Endometrial microvascular endothelial cells (primary cell): ENCODE measurements around the gene H3-3A. TPM values are rescaled to one million over a fixed set of nuclear protein-coding genes. Genes with fewer than 3 reads are reported as not detected.

Experiments
- in situ Hi-C: cut with HindIII; loops from 2 replicates; pipeline ENCODE4 v1.10.0; 2017; ENCODE audit warnings: low sequenced_read_pairs, low pct_unique_long_range_greater_than_20kb; ENCODE audit errors: inconsistent ontology term
- total RNA-seq: library from RNA; depleted of rRNA; stranded (reverse); fragments of >200 nt; gene quantifications from one replicate; pipeline ENCODE4 v1.2.3, GENCODE V29; 2015; ENCODE audit errors: inconsistent ontology term

The H3-3A gene
- total RNA-seq = 281 TPM

DNA sequence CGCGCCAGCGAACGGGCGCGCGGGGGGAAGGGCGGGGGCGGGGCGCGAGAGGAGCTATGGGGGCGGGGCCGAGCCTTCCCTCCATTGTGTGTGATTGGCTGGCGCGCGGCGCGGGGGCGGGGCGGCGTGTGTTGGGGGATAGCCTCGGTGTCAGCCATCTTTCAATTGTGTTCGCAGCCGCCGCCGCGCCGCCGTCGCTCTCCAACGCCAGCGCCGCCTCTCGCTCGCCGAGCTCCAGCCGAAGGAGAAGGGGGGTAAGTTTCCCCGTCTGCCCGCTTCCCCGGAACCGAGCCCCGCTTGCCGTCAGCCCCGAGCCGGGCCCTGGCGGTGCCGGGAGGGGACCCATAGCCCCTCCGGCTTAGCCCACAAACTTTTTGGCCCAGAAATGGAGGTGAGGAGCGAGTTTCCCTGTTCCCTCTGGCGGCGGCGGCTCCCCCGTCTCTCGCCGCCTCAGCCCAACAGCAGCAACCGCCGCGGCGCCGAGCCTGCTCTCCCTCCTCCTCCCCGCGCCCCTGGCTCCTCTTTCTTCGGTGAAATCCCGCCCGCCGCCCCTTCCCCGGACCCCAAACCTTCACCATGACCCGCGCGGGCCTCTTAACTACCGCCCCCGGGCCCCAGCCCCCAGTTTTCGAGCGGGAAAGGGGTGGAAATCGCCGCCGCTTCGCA is at the start of gene H3-3A:
Gene H3-3A (plus strand): TSS at position 159 of the 666 bp plus-strand sequence. CDS start 1,636 bp downstream, outside the sequence.
- in situ Hi-C loops = no loop called here

DNA sequence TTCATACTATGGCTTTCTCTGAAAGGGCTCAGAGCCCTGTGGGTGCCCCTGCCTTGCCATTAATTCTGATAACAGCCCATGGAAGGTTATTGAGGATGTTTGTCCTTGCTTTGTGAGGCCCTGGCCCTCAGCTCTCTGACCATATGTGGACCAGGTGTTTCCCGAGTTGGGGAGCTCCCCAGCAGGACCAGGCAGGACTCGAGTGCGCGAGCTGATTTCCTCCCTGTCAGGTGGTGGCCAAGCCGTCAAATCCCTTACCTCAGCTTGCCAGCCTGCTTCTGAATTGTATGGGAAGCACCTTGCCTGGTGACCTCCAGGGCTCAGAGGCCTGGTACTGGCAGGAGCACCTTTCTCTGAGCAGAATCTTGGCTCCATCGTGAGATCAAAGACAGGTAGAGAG is 45.4 kb upstream of the H3-3A start:
- in situ Hi-C loops = no loop called here

DNA sequence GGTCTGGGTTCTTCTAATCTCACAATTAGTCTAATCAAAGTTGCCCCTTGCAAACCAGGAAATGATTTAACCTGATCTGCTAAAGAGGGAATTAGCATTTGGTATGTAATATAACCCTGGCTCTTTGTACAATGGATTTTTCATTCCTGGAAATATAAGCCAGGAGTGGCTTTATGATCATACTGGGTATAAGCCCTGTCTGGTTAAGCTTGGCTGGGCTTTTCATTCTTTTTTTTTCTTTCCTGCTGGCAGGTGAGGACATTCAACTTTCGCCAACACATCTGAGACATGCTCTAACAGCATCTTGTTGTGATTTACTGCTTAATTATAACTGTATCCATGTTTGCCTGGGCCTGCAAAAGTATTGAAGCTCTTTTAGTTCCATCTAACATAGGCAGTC is 42.9 kb upstream of the H3-3A start:
- in situ Hi-C loops = no loop called here

DNA sequence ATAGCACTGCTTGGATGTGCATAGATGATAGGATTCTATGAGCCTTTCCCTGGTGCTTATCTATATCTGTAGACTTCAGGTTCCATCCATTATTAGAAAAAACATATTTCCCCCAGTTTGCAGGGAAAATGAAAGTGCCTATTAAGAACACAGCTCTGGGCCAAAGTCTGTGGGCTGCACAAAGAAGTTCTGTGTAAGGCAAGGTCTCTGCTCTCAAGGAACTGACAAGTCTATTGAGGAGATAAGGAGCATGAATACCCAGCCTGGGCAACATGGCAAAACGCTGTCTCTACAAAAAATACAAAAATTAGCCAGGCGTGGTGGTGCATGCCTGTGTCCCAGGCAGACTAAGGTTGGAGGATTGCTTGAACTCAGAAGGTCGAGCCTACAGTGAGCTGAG is 41.1 kb upstream of the H3-3A start:
- in situ Hi-C loops = no loop called here

DNA sequence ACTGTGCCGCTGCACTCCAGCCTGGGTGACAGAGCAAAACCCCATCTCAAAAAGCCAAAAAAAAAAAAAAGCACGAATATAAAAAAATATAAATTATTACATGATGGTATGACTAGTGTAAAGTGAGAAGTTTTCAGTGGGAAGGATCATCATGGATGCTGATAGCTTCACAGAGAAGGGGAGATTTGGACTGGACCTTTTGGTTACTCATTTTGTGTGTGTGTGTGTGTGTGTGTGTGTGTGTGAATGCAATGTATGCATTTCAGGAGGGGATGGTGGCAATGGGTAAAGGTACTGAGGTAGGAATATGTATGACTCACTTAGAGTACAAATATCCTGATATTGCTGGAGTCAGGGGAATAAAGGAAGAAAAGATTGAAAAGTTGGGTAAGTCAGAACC is 40.7 kb upstream of the H3-3A start:
- in situ Hi-C loops = no loop called here

DNA sequence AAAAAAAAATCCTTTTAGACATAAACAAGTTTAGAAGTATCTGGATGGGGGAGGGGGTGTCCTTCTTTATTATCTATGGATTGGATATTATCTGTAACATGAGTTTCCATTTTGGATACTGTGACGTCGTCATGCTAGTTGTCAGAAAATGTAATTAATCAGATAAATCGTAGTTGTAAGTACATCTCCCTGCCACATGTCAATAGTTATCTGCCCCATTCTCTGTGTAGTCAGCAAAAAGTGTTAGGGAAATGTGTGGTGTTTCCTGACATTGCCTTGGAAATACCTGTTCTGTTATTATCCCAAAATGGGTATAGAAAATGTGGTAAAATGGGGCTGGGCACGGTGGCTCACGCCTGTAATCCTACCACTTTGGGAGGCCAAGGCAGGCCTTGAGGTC is 38.8 kb upstream of the H3-3A start:
- in situ Hi-C loops = no loop called here

DNA sequence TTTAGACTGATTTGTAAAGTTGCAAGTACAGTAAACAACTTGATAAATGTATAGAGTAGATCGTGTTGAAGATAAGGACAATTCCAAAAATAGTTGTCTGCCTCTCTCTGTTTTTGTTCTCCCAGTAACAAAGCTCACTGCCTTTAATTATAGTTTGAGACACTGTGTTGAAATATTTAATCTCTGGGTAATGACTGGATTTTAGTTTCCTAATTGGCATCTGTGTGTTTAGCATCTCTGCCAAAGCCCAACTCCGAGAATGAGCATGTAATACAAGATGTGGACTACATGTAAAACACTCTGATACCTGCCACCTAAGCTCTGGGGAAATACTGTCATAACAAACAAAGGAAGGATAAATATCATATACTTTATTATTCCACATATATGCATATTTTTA is 35.7 kb upstream of the H3-3A start:
- in situ Hi-C loops = no loop called here

DNA sequence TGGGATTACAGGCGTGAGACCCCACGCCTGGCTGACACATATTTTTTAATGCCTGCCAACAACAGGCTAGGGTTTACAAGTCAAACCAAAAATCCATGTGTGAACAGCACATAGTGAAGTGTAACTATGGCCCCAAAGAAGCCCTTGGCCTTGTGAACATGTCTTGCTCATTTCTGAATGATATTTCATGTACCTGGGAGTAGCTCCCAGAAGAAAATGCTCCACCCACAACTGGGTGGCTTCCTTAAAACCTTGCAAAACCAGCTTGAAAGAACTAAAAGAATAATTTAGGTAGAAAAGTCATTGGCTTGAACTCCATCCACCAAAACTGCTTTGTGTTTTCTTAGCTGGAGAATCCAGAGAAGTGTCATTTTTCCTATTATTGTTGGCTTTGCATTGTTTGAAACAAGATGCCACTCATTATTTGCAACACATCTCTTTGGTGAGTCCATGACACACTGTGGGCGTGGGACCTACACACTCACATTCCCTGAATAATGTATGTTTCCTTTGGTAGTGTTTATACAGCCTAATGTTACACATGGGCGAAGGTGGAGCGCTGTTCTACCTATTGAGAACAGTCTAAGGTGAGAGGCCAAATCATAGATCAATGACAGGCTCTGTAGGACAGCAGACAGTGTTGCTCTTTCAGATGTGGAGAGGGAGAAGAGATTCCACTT is 34.8 kb upstream of the H3-3A start:
- in situ Hi-C loops = no loop called here

DNA sequence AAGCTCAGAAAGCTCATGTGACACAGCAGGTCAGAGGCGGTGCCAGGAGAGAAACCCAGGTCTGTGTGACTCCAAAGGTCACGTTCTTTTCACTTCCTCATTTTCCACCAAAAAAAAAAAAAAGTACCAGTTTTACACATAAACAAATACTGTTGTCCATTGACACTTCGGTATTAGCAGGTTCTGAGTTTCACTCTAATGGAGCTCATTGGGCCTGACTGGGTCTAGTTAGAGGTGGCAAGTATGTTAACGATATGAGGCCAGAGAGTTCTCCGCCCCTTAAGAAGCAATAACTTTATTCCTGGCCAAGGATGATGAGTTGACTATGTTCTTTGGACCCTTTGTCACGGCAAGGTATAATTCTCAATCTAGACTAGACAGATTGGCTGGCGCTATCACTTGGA is 33.4 kb upstream of the H3-3A start:
- in situ Hi-C loops = no loop called here

DNA sequence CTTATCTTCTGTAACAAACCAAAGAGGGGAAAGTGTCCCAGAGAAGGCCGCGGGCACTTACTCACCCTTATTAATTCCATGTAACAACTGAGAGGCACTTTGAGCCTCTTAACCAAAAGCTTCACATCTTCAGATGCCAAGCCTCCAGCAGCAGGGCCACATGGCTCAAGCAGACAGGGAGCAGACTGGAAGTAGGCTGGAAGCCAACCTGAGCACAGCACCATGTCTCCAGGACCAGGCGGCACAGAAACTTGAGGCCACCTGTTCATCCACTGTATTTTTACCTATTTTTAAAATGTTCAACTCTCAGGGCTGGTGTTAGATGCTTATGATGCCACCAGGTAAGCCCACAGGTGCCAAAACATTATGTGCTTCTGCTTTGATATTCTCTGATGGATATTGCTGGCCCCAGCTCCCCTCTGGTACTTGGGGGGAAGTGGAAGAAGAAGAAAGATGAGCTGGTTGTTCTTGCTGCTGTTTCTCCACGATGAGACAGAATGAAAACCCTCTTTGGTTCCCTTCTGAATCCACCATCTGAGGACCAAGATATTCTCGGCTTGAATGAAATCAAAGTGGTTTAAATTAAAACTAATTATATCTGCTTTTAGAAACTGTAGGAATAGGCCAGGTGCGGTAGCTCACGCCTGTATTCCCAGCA is 32.8 kb upstream of the H3-3A start:
- in situ Hi-C loops = no loop called here

DNA sequence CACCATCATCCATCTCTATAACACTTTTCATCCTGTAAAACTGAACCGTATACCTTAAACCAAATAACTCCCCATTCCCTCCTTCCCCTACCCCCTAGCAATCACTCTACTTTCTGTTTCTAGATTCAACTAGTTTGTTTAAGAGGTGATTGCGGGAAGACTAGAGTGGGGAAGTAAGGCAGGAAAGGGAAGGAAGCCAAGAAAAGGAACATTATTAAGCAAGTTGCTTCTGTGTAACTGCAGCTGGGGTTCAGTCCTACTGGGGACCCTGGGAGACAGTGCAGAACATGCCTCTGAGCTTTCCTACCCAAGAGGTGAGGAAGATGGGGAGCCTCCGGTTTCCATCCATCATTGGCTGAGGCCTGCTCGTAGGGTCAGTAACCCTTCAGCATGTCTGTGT is 28.9 kb upstream of the H3-3A start:
- in situ Hi-C loops = no loop called here

DNA sequence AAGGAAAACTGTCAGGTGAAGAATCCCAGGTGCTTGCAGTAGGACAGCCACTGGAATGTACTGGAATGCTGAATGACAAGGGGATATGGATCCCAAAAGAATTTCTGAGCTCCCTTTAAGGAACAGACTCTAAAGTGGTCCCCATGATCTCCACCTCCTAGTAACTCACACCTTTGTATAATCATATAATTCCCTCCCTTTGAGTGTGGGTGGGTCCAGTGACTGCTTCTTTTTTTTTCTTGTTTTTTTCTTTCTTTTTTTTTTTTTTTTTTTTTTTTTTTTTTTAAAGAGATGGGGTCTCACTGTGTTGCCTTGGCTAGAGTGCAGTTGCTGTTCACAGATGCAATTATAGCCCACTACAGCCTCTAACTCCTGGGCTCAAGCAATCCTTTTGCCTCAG is 28.5 kb upstream of the H3-3A start:
- in situ Hi-C loops = no loop called here

DNA sequence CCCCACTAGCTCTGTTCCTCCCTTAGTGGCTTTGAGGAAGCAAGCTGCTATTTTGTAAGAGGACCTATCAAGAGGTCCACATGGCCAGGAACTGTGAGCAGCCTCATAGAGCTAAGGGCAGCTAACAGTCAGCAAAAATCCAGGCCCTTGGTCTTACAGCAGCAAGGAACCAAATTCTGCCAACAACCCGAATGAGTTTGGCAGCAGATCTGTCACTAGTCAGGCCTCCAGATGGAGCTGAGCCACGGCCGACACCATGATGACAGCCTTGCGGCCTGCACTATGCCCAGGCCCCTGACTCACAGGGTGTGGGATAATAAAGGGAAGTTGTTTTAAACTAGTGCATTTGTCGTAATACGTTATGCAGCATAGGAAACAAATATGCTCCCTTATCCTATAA is 28.0 kb upstream of the H3-3A start:
- in situ Hi-C loops = no loop called here

DNA sequence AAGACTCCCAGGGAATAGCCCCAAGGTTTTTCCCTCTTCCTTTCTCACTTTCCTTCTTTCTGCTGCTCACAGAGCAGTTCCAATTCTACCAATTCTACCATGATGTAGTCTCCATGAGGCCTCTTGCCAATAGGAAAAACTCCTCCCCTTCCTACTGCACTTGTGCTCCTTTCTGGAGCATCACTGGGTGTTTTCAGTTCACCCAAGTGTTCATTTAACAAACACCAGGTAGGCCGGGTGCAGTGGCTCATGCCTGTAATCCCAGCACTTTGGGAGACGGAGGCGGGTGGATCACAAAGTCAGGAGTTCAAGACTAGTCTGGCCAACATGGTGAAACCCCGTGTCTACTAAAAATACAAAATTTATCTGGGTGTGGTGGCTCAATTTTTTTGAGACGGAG is 26.6 kb upstream of the H3-3A start:
- in situ Hi-C loops = no loop called here

DNA sequence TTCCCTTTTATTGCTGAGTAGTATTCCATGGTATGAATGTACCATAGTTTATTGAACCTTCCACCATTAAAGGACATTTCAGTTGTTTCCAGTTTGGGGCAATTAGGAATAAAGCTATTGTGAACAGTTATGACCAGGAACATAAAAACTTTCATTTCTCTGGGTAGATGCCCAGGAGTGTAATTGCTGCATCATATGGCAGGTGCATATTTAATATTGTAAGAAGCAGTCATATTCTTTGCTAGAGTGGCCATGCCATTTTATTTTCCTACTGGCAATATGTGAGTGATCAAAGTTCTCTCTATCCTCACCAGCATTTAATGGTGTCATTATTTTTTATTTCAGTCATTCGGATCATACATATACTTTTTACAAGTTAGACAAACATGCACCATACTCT is 23.9 kb upstream of the H3-3A start:
- in situ Hi-C loops = no loop called here

DNA sequence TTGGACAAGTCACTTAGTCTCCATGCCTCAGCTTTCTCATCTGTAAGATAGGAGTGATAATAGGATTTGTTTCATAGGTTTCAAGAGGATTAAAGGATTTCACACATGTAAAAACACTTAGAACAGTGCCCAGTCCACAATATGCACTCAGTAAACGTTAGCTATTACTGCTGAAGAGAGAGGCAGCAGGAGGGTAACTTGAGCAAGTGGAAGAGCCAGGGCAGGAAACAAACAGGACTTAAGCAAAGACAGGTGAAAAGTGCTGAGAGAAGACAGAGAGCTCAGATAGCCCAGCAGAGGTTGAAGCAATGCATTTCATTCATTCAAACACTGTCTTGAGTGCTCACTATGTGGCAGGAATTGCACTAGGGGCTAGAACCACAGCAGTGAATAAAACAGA is 21.1 kb upstream of the H3-3A start:
- in situ Hi-C loops = no loop called here

DNA sequence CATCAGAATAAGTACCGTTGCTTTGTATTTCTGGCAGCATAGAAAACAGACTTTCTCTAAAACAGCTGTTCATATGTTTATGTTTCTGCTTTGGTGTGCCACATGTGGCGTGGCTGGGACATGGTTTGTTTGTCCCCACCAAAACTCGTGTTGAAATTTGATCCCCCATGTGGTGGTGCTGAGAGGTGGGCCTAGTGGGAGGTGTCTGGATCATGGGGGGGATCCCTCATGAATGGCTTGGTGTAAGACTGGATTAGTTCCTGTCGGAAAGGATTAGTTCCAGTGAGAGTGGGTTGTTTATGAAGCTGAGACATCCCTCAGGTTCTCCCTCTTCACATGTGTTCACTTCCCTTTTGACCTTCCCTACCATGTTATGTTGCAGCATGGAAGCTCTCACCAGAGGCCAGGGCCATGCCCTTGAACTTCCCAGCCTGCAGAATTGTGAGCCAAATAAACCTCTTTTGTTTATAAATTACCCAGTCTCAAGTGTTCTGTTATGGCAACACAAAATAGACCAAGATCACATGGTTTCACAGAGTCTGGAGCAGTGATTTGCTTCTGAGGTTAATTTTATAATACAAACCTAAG is 17.9 kb upstream of the H3-3A start:
- in situ Hi-C loops = no loop called here

DNA sequence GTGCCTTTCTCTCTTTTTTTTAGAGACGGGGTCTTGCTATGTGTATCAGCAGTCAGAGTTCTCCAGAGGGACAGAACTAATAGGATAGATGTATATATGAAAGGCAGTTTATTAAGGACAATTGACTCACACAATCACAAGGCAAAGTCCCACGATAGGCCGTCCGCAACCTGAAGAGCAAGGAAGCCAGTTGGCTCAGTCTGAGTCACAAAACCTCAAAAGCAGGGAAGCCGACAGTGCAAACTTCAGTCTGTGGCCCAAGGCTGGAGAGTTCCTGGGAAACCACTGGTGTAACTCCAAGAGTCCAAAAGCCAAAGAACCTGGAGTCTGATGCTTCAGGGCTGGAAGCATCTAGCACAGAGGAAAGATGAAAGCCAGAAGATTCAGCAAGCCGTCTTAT is 16.3 kb upstream of the H3-3A start:
- in situ Hi-C loops = no loop called here

DNA sequence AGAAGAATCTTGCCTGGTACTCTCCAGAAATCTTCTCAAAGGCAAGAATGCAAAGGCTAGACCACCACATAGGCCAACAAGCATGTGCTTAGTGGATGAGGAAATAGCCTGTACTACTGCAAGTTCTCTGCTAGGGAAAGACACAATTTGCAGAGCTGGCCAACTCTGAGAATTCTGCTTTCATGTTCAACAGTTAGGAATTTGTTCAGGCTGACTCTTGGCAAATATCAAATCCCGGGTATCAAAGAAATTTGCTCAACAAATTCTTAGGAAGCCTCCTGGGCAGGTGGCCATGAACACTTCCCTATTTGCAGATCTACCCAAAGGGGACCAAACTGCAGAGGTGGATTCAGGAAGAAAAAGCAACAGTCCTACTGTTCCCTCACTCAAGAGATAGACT is 15.0 kb upstream of the H3-3A start:
- in situ Hi-C loops = no loop called here

DNA sequence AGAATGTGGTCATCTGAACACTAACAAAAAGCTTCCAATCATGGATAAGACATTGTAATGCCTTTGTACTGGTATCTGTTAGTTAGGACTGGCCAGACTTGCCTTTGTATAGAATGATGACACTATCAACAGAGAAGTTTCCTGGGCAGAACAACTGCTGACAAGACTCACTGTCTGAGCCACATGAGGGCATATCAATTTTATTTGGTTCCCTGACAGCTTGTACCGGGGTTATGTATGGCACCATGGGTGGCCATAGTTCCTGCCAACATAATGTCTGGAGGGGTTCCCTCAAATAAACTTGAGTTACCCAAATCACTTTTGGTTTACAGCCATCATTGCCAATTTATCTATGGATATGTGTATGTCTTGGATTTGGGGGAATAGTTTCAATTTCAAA is 13.6 kb upstream of the H3-3A start:
- in situ Hi-C loops = no loop called here
